GM19324 (cell line): Measurements from ENCODE around the gene RIPPLY2.
A peak's percentile ranks its signal among the peaks of the same experiment; 100 is the strongest.

ENCODE experiments used
- ATAC-seq: cut with Tn5 transposase; IDR thresholded peaks from one replicate; pipeline ENCODE4 v1.9.1; 2021; ENCODE audit warnings: mild to moderate bottlenecking, moderate library complexity; ENCODE audit not compliant: unreplicated experiment, low FRiP score

The RIPPLY2 gene

DNA sequence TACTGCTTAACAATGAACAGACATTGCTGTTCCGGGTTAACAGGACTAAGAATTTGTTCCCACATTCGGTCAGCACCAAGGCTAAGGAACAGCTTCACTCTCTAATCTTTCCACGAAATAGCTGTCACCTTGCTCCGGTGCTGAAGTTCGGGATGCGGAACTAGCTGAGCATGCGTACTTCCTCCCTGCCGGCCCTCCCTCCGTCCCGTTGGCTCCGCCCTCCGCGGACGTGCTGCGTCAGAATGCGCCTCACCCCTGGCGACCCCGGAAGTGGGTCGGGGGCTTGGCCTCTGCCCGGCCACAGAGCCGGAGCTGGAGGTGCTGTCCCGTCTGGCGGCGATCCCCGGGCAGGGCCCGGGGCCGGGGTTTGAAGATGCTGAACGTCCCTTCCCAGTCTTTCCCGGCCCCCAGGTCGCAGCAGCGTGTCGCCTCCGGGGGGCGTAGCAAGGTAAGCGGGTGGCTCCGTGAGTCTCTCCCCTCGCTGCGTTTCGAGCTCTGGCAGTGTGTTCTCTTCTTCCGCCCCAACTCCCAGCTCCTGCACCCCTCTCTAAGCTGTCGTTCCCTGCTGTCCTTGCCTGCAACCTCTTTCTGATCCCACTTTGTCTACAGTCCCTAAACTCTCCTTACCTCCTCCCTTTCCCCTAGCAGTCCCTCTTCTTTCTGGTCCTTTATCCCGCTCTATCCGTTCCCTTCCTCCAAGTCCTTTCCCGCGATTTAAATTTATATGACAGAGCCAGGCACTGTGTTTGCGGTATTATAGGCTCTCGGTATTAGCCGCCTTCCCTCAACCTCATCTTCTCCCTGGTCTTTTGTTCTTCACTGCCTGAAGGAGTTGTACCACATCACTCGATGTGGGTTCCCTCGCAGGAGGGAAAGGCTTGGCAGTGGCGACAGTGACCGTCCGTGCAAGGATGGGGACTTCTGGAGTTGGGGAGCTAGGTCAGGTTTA is 6.5 kb downstream of the RIPPLY2 start, which contains the start of gene CYB5R4:
Gene CYB5R4, plus strand, starts transcription at position 280 of the 949 bp plus-strand sequence. Its CDS starts 94 bp downstream, at position 374.
- ATAC-seq, result peak; percentile 100

GRCh38 chr6:83860359-83860755 is 7.2 kb downstream of the RIPPLY2 start:
- no peak for ATAC-seq

GRCh38 chr6:83860782-83861495 is 7.8 kb downstream of the RIPPLY2 start:
- ATAC-seq, result no peak

GRCh38 chr6:83862776-83863471 is 9.8 kb downstream of the RIPPLY2 start:
- no peak for ATAC-seq

- ATAC-seq, result no peak
Observed at GRCh38 chr6:83867043-83867442, 13.9 kb downstream of the RIPPLY2 start.

DNA sequence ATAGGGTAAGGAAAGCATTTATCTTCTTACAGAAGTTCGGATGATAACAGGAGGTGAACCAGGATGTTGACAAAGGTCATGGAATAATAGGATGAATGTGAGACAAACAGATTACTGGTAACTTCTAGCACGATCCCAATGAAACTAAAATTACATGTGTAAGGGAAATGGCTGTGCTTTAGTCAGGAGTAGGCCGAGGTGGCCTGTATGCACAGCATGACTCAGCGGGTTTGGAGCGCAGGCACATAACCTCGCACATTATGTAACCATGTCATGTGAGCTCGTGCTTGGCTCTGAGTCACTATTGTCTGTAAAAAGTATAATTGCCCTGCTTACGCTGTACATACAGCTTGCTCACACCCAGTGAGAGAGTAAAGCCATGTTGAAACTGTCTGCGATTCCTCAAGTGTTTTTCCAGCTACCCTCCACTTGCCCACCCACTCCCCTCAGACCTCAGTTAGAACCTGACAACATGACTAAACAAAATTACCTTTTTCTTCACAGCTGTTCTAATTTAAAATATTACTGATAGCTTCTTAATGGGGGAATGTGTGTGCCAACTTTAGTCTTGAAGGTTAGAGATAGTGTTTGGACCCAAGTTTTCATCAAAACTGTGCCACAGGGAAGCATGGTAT is 14.5 kb downstream of the RIPPLY2 start:
- no peak for ATAC-seq

- no peak for ATAC-seq
Observed at GRCh38 chr6:83868639-83869038, 15.5 kb downstream of the RIPPLY2 start.

GRCh38 chr6:83870649-83871048 is 17.5 kb downstream of the RIPPLY2 start:
- no peak for ATAC-seq

GRCh38 chr6:83872386-83873118 is 19.4 kb downstream of the RIPPLY2 start:
- no peak for ATAC-seq

GRCh38 chr6:83873869-83874268 is 20.7 kb downstream of the RIPPLY2 start:
- no peak for ATAC-seq

DNA sequence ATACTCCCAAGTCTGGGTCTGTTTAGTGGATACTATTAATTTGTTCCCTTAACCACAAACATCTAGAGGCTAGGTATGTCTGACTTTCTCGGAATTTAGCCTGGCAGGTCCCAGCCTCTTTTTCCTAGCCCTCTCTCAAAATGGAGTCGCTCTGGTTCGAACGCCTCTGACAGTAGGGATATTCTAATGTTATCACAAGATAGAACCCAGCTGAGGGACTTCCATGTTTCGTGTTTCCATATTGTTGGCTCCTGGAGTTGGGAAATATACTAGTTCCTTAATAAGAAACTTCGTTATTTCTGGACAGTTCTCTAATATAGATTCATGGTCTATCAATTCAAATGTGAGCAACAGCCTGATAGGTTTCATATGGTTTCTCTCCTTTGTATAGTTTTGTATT is 22.7 kb downstream of the RIPPLY2 start:
- ATAC-seq, result no peak

DNA sequence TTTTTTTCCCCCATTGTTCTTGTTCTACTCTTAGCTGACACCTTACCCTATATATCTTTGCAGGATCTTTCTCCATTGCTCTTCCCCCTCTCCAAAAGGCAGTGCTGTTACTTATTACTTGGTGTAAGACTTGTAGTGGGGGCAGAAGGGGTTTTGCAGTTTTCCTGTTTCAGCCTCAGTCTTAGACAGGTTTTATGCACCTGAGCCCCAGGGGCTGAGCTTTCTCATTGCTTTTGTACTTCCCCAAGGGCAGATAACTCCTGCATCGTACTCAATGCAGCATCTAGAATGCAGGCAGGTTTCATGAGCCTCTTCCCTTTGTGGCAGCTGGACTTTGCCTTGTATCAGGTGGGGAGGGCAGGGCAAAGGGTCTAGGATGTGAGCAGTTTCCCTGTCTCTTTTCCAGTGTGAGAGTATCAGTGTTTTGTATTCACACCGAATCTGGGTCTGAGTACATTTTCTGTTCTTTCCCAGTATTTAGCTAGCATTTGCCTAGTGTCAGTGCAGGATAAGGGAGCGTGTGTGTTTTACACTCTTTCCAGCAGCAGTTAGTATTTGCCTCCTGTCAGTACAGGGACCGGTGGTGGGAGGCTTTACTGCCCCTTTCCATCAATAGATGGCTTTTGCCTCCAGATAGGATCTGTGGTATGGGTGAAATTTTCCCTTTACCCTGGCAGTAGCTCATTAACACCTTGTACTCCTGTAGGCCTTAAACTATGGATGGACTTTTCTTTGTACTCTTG is 25.9 kb downstream of the RIPPLY2 start:
- ATAC-seq, result no peak

- ATAC-seq, result no peak
Observed at GRCh38 chr6:83879746-83880145, 26.6 kb downstream of the RIPPLY2 start.

DNA sequence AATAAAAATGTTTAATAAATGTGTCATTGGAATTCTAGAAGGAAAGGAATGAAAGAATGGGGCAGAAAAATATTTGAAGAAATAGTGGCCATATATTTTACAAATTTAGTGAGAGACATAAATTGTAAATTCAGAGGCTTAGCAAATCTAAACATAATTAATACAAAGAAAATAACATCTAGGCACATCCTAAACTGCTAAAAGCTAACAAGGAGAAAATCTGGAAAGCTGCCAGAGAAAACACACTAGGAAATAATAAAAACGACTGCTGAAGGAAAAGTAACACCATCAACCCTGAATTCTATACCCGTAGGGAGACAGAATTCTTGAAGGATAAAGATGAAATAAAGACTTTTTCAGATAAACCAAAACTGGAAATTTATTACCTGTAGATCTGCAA is 30.1 kb downstream of the RIPPLY2 start:
- no peak for ATAC-seq

DNA sequence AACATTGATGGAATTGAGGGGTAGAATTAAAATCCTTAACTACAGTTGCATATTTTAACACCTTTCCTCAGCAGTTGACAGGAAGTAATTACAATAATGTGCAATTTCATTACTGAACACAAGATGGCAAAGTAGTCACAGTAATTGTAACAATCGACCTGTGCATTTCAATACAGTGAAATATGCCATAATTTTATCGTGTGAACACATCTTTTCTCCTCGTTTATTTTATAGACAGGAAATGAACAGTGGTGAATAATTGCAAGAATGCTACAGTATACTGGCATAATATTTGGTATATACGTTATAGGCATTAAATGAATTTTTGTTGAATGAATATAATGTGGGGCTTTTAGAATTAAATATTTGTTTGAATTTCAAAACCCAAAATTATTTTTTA is 31.4 kb downstream of the RIPPLY2 start:
- peak; percentile 63 for ATAC-seq

DNA sequence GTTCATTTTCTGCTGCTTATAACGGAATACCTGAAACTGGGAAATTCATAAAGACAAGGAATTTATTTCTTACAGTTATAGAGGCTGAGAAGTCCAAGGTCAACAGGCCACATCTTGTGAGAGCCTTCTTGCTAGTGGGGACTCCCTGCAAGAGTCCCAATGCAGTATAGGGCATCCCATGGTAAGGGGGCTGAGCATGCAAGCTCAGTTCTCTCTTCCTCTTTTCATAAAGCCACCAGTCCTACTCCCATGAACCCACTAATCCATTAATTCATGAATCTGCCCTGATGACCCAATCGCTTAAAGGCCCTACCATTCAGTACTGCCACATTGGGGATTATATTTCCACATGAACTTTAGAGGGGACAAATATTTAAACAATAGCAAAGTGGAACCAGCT is 32.8 kb downstream of the RIPPLY2 start:
- ATAC-seq, result no peak

DNA sequence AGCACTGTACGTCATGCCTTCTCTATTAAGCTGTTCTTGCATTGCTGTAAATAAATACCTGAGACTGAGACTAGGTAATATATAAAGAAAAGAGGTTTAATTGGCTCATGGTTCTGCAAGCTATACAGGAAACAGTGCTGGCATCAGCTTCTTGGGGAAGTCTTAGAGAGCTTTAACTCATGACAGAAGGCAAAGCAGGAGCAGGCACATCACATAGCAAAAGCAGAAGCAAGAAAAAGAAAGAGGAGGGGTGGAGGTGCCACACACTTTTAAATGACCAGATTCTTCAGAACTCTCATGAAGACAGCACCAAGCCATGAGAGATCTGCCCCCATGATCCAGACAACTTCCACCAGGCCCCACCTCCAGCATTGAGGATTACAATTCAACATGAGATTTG is 36.5 kb downstream of the RIPPLY2 start:
- no peak for ATAC-seq

DNA sequence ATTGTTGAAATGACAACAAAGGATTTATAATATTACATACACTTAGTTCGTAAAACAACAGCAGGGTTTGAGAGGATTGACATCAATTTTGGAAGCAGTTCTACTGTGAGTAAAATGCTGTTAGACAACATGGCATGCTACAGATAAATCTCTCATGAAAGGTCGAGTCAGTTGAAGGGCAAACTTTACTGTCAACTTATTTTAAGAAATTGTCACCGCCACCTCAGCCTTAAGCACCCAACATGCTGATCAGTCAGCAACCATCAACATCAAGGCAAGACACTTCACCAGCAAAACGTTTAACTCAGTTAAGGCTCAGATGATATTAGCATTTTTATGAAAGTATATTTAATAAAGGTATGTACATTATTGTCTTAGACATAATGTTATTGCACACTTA is 37.4 kb downstream of the RIPPLY2 start:
- no peak for ATAC-seq

GRCh38 chr6:83891586-83891985 is 38.4 kb downstream of the RIPPLY2 start:
- no peak for ATAC-seq
